ENCODE data around the gene TMEM214. TPM values are rescaled to one million over a fixed set of nuclear protein-coding genes. Genes with fewer than 3 reads are reported as not detected.

TMEM214 gene
- total RNA-seq, 2 donors from 2014 or later: 76.6 to 121 TPM

DNA sequence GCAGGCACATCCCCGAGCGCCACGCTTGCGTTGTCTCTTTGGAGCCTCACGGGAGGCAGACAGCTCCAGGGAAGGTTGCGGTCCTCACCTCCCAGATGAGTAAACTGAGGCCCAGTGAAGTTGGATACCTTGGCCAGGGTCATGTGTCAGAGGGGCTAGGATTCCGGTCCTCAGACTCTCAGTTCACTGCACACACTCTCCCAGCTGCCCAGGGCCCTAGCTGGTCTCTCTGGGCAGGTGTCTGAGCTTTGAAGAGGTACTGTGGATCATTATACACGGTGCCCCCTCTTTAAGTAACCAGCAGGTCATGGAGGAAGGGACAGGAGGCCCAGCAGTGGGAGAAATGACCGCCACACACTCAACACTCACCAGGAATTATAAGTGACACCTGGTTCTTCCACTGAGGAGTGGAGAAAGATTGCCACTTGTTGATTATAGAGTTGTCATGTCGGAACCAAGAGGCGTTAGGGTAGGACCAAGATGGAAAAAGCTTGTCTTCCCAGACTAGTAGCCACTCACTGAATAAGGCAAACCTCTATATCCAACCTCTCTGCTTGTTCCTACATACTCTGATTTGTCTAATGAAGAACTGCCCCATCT is 588 bp downstream of the TMEM214 start:
- Histone ChIP-seq H3K36me3 (peaks cover 23% of the 10 kb centered on the region), H3K9me3 (no peaks in the 10 kb centered on the region), H3K27me3 (no peaks in the 10 kb centered on the region), H3K9ac (ENCODE audit: low read depth in 2 of 2, low read length in 2 of 2) (peak overlapping the region; percentile 90 to 96), H3K4me3 (peak overlapping the region; percentile 76), H3K27ac (peak overlapping the region; percentile 59), H3K4me1 (peaks cover 13% of the 10 kb centered on the region)
- TF ChIP-seq, protein P1, sequence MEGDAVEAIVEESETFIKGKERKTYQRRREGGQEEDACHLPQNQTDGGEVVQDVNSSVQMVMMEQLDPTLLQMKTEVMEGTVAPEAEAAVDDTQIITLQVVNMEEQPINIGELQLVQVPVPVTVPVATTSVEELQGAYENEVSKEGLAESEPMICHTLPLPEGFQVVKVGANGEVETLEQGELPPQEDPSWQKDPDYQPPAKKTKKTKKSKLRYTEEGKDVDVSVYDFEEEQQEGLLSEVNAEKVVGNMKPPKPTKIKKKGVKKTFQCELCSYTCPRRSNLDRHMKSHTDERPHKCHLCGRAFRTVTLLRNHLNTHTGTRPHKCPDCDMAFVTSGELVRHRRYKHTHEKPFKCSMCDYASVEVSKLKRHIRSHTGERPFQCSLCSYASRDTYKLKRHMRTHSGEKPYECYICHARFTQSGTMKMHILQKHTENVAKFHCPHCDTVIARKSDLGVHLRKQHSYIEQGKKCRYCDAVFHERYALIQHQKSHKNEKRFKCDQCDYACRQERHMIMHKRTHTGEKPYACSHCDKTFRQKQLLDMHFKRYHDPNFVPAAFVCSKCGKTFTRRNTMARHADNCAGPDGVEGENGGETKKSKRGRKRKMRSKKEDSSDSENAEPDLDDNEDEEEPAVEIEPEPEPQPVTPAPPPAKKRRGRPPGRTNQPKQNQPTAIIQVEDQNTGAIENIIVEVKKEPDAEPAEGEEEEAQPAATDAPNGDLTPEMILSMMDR (IDR thresholded peaks at IDR 0.05): no peak
- DNase-seq: no peak
- intact Hi-C loops (cut with DNase I): loop anchor here (10.0 kb wide), 1 partner anchor 51 kb away; the partner anchor contains the start of gene KHK

DNA sequence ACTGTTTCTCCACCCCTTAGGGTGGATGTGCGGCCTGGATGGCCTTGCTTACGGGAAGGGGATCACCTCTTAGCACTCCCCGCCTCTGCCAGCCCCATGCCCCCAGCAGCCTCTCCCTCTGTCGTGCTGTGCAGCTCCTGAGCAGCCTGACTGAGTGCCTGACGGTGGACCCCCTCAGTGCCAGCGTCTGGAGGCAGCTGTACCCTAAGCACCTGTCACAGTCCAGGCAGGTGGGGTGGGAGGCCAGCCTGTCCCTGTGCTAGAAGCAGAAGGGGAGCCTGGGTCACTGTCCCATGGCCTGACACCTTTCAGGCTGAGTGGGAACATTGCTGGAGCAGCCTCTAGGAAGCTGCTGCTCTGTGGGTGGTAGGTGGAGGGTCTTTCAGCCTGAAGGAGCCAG is 5.2 kb downstream of the TMEM214 start:
- H3K4me3 ChIP-seq: no peak overlapping the region
- no peak overlapping the region for H3K9ac ChIP-seq (ENCODE audit: low read depth in 2 of 2, low read length in 2 of 2)
- intact Hi-C loops (cut with DNase I): loop anchor here (10.0 kb wide), 1 partner anchor 47 kb away; the partner anchor contains the start of gene KHK
- no peaks in the 10 kb centered on the region for H3K9me3 ChIP-seq
- H3K27ac ChIP-seq: no peak overlapping the region
- H3K27me3 ChIP-seq: no peaks in the 10 kb centered on the region
- peaks cover 45% of the 10 kb centered on the region for H3K36me3 ChIP-seq
- DNase-seq: no peak
- TF ChIP-seq, protein P1 (IDR thresholded peaks at IDR 0.05): no peak
- H3K4me1 ChIP-seq: peaks cover 13% of the 10 kb centered on the region

- Histone ChIP-seq H3K27me3 (no peaks in the 10 kb centered on the region), H3K9ac (ENCODE audit: low read depth in 2 of 2, low read length in 2 of 2) (no peak overlapping the region), H3K36me3 (peaks cover 45% of the 10 kb centered on the region), H3K4me1 (peaks cover 11% of the 10 kb centered on the region), H3K4me3 (no peak overlapping the region), H3K27ac (no peak overlapping the region), H3K9me3 (no peaks in the 10 kb centered on the region)
- intact Hi-C loops (cut with DNase I): loop anchor here (10.0 kb wide), 1 partner anchor 46 kb away; the partner anchor contains the start of gene KHK
- TF ChIP-seq, protein P1 (IDR thresholded peaks at IDR 0.05): no peak
- no peak for DNase-seq
Observed at GRCh38 chr2:27038631-27039339, 6.0 kb downstream of the TMEM214 start.

DNA sequence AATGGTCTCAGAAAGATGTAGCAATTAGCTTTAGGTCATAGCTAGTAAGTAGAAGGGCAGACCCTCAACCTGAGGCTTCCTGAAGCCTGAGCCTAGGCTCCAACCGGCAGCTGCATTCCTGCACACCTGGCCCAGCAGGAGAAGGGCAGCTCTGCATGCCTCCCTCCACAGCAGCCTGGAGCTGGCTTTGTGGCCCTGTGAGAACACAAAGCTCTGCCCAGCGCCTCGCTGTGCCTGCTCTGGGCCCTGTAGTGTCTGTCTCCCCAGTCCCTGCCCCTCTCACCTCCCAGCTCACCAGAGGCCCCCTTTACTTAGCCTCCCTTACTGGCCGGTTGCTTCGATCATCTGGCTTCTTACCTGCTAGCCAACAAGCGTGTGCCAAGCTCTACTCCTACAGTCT is 6.7 kb downstream of the TMEM214 start:
- TF ChIP-seq, protein P1 (IDR thresholded peaks at IDR 0.05): no peak
- no peak overlapping the region for H3K27ac ChIP-seq
- H3K36me3 ChIP-seq: peaks cover 45% of the 10 kb centered on the region
- no peaks in the 10 kb centered on the region for H3K27me3 ChIP-seq
- H3K9me3 ChIP-seq: no peaks in the 10 kb centered on the region
- peaks cover 4% of the 10 kb centered on the region for H3K4me1 ChIP-seq
- intact Hi-C loops (cut with DNase I): loop anchor here (10.0 kb wide), 1 partner anchor 45 kb away; the partner anchor contains the start of gene KHK
- H3K4me3 ChIP-seq: no peak overlapping the region
- DNase-seq: no peak
- H3K9ac ChIP-seq (ENCODE audit: low read depth in 2 of 2, low read length in 2 of 2): no peak overlapping the region

GRCh38 chr2:27039871-27040270 is 7.1 kb downstream of the TMEM214 start:
- TF ChIP-seq, protein P1 (IDR thresholded peaks at IDR 0.05): no peak

More at GRCh38 chr2:27039871-27040270, 7.1 kb downstream of the TMEM214 start:
- Histone ChIP-seq H3K27me3 (no peaks in the 10 kb centered on the region), H3K4me1 (no peaks in the 10 kb centered on the region), H3K36me3 (peaks cover 45% of the 10 kb centered on the region), H3K4me3 (no peak overlapping the region), H3K27ac (no peak overlapping the region), H3K9me3 (no peaks in the 10 kb centered on the region), H3K9ac (ENCODE audit: low read depth in 2 of 2, low read length in 2 of 2) (no peak overlapping the region)
- DNase-seq: no peak
- intact Hi-C loops (cut with DNase I): loop anchor here (10.0 kb wide), 1 partner anchor 45 kb away; the partner anchor contains the start of gene KHK
